H1 (cell line): ENCODE results near the gene CARD11. TPM values are rescaled to one million over a fixed set of nuclear protein-coding genes. Genes with fewer than 3 reads are reported as not detected.
A peak's percentile ranks its signal among the peaks of the same experiment; 100 is the strongest.

Experiments
- CTCF ChIA-PET: fragments of 300-600 bp; sonication (Branson Sonifier 250); formaldehyde crosslinking; loops from one replicate; lab custom pipeline; 2021; ENCODE audit not compliant: partially characterized antibody; lab: Charles Lee
- POLR2A ChIA-PET: fragments of 300-600 bp; sonication (Branson Sonifier 250); formaldehyde crosslinking; loops from one replicate; lab custom pipeline; 2021; ENCODE audit warnings: inconsistent platforms; ENCODE audit not compliant: partially characterized antibody; lab: Charles Lee
- DNase-seq, 2 experiments: peaks; one replicate each; pipeline versions ENCODE4 v3.0.0 to v3.0.0-alpha.2; 2010 to 2022; ENCODE audit warnings: low spot score in 2 of 2, low read depth in 1 of 2, mixed read lengths in 1 of 2
- FAIRE-seq: peaks from 2 replicates; lab custom pipeline; 2011; peaks lifted over from hg19 to GRCh38; lab: Jason Lieb, UNC
- H2AFZ ChIP-seq: 2 replicates; pipeline ENCODE4 v1.8.1; 2012; ENCODE audit warnings: low read length, inconsistent platforms
- H2AK5ac ChIP-seq: 2 replicates; pipeline ENCODE4 v1.6.1; 2013; ENCODE audit warnings: low read depth, low read length
- H2BK120ac ChIP-seq: replicated peaks from 2 replicates; pipeline ENCODE3; 2013; ENCODE audit warnings: low read depth, low read length, inconsistent platforms
- H2BK12ac ChIP-seq: 2 replicates; pipeline ENCODE4 v1.6.1; 2013; ENCODE audit warnings: low read depth, low read length
- H2BK15ac ChIP-seq: 2 replicates; pipeline ENCODE4 v1.6.1; 2013; ENCODE audit warnings: low read length
- H2BK20ac ChIP-seq: 2 replicates; pipeline ENCODE4 v1.6.1; 2013; ENCODE audit warnings: low read length
- H2BK5ac ChIP-seq: 2 replicates; pipeline ENCODE4 v1.6.1; 2013; ENCODE audit warnings: low read depth, low read length
- H3K14ac ChIP-seq: 2 replicates; pipeline ENCODE4 v1.6.1; 2013; ENCODE audit warnings: inconsistent platforms; ENCODE audit not compliant: insufficient read length
- H3K18ac ChIP-seq: 2 replicates; pipeline ENCODE4 v1.6.1; 2013; ENCODE audit warnings: low read length; ENCODE audit errors: extremely low read depth
- H3K23ac ChIP-seq: 2 replicates; pipeline ENCODE4 v1.6.1; 2013; ENCODE audit warnings: inconsistent platforms; ENCODE audit not compliant: insufficient read length
- H3K23me2 ChIP-seq: 2 replicates; pipeline ENCODE4 v1.6.1; 2013; ENCODE audit warnings: low read depth, low read length
- H3K27ac ChIP-seq: 2 replicates; pipeline ENCODE4 v1.6.1; 2011; ENCODE audit warnings: low read depth, low read length, inconsistent platforms
- H3K27me3 ChIP-seq, 4 experiments: replicated peaks in 1 of 4; 1 replicate in 1 of 4; 2 replicates in 3 of 4; pipeline versions ENCODE4 v1.6.1 to v1.8.1; 2011 to 2013; ENCODE audit warnings: low read length in 3 of 4, mild to moderate bottlenecking in 3 of 4, inconsistent platforms in 2 of 4, mixed read lengths in 2 of 4, moderate library complexity in 1 of 4; ENCODE audit not compliant: control insufficient read depth in 3 of 4, insufficient read depth in 3 of 4; ENCODE audit errors: extremely low read depth in 1 of 4
- H3K36me3 ChIP-seq, 4 experiments: 2 replicates each; pipeline versions ENCODE4 v1.6.1 to v1.8.1; 2011 to 2013; ENCODE audit warnings: mild to moderate bottlenecking in 4 of 4, low read length in 3 of 4, moderate library complexity in 2 of 4, control low read depth in 1 of 4, inconsistent platforms in 1 of 4; ENCODE audit not compliant: insufficient read depth in 4 of 4, control insufficient read depth in 2 of 4
- H3K4ac ChIP-seq: replicated peaks from 2 replicates; pipeline ENCODE3; 2013; ENCODE audit warnings: low read length, low read depth, mixed read lengths, inconsistent platforms; ENCODE audit not compliant: insufficient read length
- H3K4me1 ChIP-seq, 4 experiments: replicated peaks in 1 of 4; 1 replicate in 1 of 4; 2 replicates in 3 of 4; pipeline versions ENCODE4 v1.6.1 to v1.8.1; 2011 to 2013; ENCODE audit warnings: low read length in 3 of 4, inconsistent platforms in 2 of 4, mixed read lengths in 1 of 4; ENCODE audit not compliant: insufficient read depth in 4 of 4, control insufficient read depth in 3 of 4
- H3K4me2 ChIP-seq, 2 experiments: 2 replicates each; pipeline versions ENCODE4 v1.6.1 to v1.8.1; 2011 to 2013; ENCODE audit warnings: low read depth in 2 of 2, low read length in 2 of 2, control low read depth in 1 of 2, inconsistent platforms in 1 of 2, mild to moderate bottlenecking in 1 of 2; ENCODE audit not compliant: insufficient read depth in 1 of 2
- H3K4me3 ChIP-seq, 4 experiments: fragments of 200-600, 300-600 bp in 1 of 4; sonication (generic), shearing (Covaris generic), sonication (Bioruptor Twin) in 1 of 4; 2 replicates each; pipeline versions ENCODE4 v1.5.1 to v1.8.1; 2011 to 2016; ENCODE audit warnings: low read length in 4 of 4, low read depth in 3 of 4, control low read depth in 2 of 4, inconsistent platforms in 2 of 4, mild to moderate bottlenecking in 2 of 4, mixed read lengths in 1 of 4, moderate library complexity in 1 of 4; ENCODE audit not compliant: insufficient read depth in 2 of 4; ENCODE audit errors: extremely low read depth in 1 of 4
- H3K56ac ChIP-seq: replicated peaks from 2 replicates; pipeline ENCODE3; 2013; ENCODE audit warnings: low read depth, mild to moderate bottlenecking, mixed read lengths, low read length, inconsistent platforms; ENCODE audit not compliant: insufficient read length
- H3K79me1 ChIP-seq: 2 replicates; pipeline ENCODE4 v1.6.1; 2013; ENCODE audit warnings: low read depth, low read length, control low read depth
- H3K79me2 ChIP-seq, 2 experiments: 2 replicates each; pipeline versions ENCODE4 v1.6.1 to v1.8.1; 2012 to 2013; ENCODE audit warnings: low read length in 2 of 2, mild to moderate bottlenecking in 2 of 2, inconsistent platforms in 1 of 2; ENCODE audit not compliant: insufficient read depth in 2 of 2, control insufficient read depth in 1 of 2
- H3K9ac ChIP-seq, 4 experiments: replicated peaks in 1 of 4; 1 replicate in 1 of 4; 2 replicates in 3 of 4; pipeline versions ENCODE4 v1.6.1 to v1.8.1; 2011 to 2013; ENCODE audit warnings: low read depth in 3 of 4, low read length in 3 of 4, control low read depth in 2 of 4, mild to moderate bottlenecking in 2 of 4, moderate library complexity in 2 of 4, inconsistent platforms in 1 of 4; ENCODE audit errors: extremely low read depth in 1 of 4
- H3K9me3 ChIP-seq, 2 experiments: 2 replicates each; pipeline versions ENCODE4 v1.6.1 to v1.8.1; 2012 to 2013; ENCODE audit warnings: mild to moderate bottlenecking in 2 of 2, moderate library complexity in 2 of 2, control low read depth in 1 of 2, inconsistent platforms in 1 of 2, low read depth in 1 of 2, low read length in 1 of 2, mixed read lengths in 1 of 2; ENCODE audit not compliant: insufficient read depth in 2 of 2
- H4K20me1 ChIP-seq, 2 experiments: replicated peaks in 1 of 2; 2 replicates each; pipeline versions ENCODE3 to v1.8.1; 2011 to 2013; ENCODE audit warnings: inconsistent platforms in 2 of 2, low read length in 2 of 2, mild to moderate bottlenecking in 1 of 2; ENCODE audit not compliant: insufficient read depth in 2 of 2, control insufficient read depth in 1 of 2
- H4K5ac ChIP-seq: 2 replicates; pipeline ENCODE4 v1.6.1; 2013; ENCODE audit warnings: low read length, low read depth, mixed read lengths, inconsistent platforms; ENCODE audit not compliant: insufficient read length
- H4K8ac ChIP-seq: 2 replicates; pipeline ENCODE4 v1.8.0; 2013; ENCODE audit warnings: mild to moderate bottlenecking, moderate library complexity, low read length, inconsistent platforms; ENCODE audit not compliant: insufficient read depth; ENCODE audit errors: extremely low read depth
- H4K91ac ChIP-seq: replicated peaks from 2 replicates; pipeline ENCODE3; 2013; ENCODE audit warnings: low read length, mixed read lengths, inconsistent platforms; ENCODE audit not compliant: insufficient read length
- GABPA ChIP-seq: IDR thresholded peaks from 2 replicates; pipeline ENCODE4 v1.6.1; 2011; ENCODE audit warnings: mild to moderate bottlenecking, low read length, moderate library complexity, borderline replicate concordance; ENCODE audit not compliant: insufficient read depth
- JUN ChIP-seq: IDR thresholded peaks from 2 replicates; pipeline ENCODE4 v1.6.1; 2011; ENCODE audit warnings: low read depth, mild to moderate bottlenecking, improper control_type of control experiment, low read length
- MAX ChIP-seq: IDR thresholded peaks from 2 replicates; pipeline ENCODE4 v1.6.1; 2012; ENCODE audit warnings: inconsistent platforms
- RAD21 ChIP-seq, 2 experiments: IDR thresholded peaks in 1 of 2; conservative IDR thresholded peaks in 1 of 2; 2 replicates each; pipeline ENCODE4 v1.6.1; 2011; ENCODE audit warnings: low read depth in 2 of 2, low read length in 2 of 2, improper control_type of control experiment in 1 of 2, inconsistent platforms in 1 of 2, mild to moderate bottlenecking in 1 of 2, moderate library complexity in 1 of 2
- RFX5 ChIP-seq: IDR thresholded peaks from 2 replicates; pipeline ENCODE4 v1.6.1; 2011; ENCODE audit warnings: low read depth, low read length, improper control_type of control experiment, borderline replicate concordance
- SIN3A ChIP-seq, 2 experiments: IDR thresholded peaks in 1 of 2; conservative IDR thresholded peaks in 1 of 2; 2 replicates each; pipeline ENCODE4 v1.6.1; 2011 to 2012; ENCODE audit warnings: low read length in 2 of 2, improper control_type of control experiment in 1 of 2, low read depth in 1 of 2, mild to moderate bottlenecking in 1 of 2
- SP1 ChIP-seq: IDR thresholded peaks from 2 replicates; pipeline ENCODE4 v1.6.1; 2011; ENCODE audit warnings: low read depth, low read length
- TAF7 ChIP-seq: optimal IDR thresholded peaks from 2 replicates; pipeline ENCODE3; 2011; ENCODE audit warnings: low read depth, mild to moderate bottlenecking, inconsistent platforms, low read length, moderate library complexity, borderline replicate concordance
- YY1 ChIP-seq: IDR thresholded peaks from 2 replicates; pipeline ENCODE4 v1.6.1; 2011; ENCODE audit warnings: low read depth, mild to moderate bottlenecking, low read length
- WGBS, 2 experiments: shearing (Covaris generic) in 1 of 2; methylation state at CpG; one replicate each; pipeline versions ENCODE4 v1.1.6 to v1.1.7; 2013 to 2015; ENCODE audit warnings: low lambda C conversion rate in 2 of 2, mixed read lengths in 2 of 2, inconsistent platforms in 1 of 2, low coverage in 1 of 2, missing lambda C conversion rate in 1 of 2; ENCODE audit not compliant: insufficient replicate concordance in 2 of 2, insufficient coverage in 1 of 2, insufficient read length in 1 of 2; ENCODE audit errors: extremely low coverage in 1 of 2, missing lambda C conversion rate in 1 of 2; 5-methylcytosine and 5-hydroxymethylcytosine counted together
- polyA plus RNA-seq, 7 experiments: library from polyadenylated mRNA; depleted of rRNA in 3 of 7; stranded (reverse) in 5 of 7; unstranded in 2 of 7; fragments of >200 nt in 5 of 7; fragments of 200-250 nt in 2 of 7; gene quantifications; 1 replicate in 5 of 7; 2 replicates in 1 of 7; 4 replicates in 1 of 7; pipeline versions ENCODE4 v1.2.1 to v1.2.3, GENCODE V29; 2011 to 2013; ENCODE audit warnings: missing spikeins in 2 of 7, mixed read lengths in 2 of 7
- total RNA-seq: library from RNA; stranded (reverse); fragmentation: NEBNext Ultra II Directional; extraction: Animal tissue kit (Norgen Biotek cat#: 25700); gene quantifications from 2 replicates; pipeline ENCODE4 v1.2.1, GENCODE V29; 2021

The CARD11 gene
- total and polyA plus RNA-seq, 2 of the 8 experiments (the other 6 are each of a cell fraction or from before 2014, with no cell fraction given): 12.6 to 29.8 TPM

DNA sequence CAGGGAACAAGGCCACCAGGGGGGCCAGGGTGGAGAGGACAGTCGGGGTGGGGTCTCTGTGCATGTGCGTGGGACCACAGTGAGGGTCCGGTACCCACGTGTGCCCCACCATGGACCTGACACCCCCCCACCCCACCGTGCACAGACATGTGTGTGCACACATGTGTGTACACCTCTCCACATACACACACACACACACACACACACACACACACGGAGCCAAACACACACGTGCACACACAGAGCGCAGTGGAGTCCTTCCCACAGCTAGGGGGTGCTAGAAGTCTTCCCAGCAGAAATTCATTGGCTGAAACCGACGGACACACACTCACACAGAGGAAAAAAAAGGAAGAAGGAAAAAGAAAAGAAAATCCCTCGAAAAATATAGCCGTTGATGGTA, 156.8 kb downstream of the CARD11 start:
- Histone ChIP-seq H3K23me2 (no peaks in the 10 kb centered on the region), H3K56ac (no peak overlapping the region), H2BK20ac (no peak overlapping the region), H3K14ac (no peak overlapping the region), H3K27me3 (no peaks in the 10 kb centered on the region), H3K4me2 (no peak overlapping the region), H2AK5ac (no peak overlapping the region), H3K18ac (no peak overlapping the region), H3K9me3 (no peaks in the 10 kb centered on the region), H2BK5ac (no peak overlapping the region), H2AFZ (no peak overlapping the region), H4K5ac (no peak overlapping the region), H4K8ac (no peak overlapping the region), H2BK120ac (no peak overlapping the region), H3K27ac (no peak overlapping the region), H3K23ac (no peak overlapping the region), H3K79me1 (no peaks in the 10 kb centered on the region), H2BK15ac (0 out of 2 replicates have a peak overlapping the region, but pooled peaks have one; percentile 1), H3K4me3 (no peak overlapping the region), H3K4me1 (peaks cover 0 to 7% (median 4%) of the 10 kb centered on the region in 4 experiments; a peak in 3 of 7 replicates), H4K20me1 (no peaks in the 10 kb centered on the region), H3K36me3 (no peaks in the 10 kb centered on the region), H3K79me2 (no peaks in the 10 kb centered on the region), H2BK12ac (0 out of 2 replicates have a peak overlapping the region, but pooled peaks have one; percentile 80), H4K91ac (peak overlapping the region; percentile 72), H3K9ac (no peak overlapping the region), H3K4ac (no peak overlapping the region)
- 19% methylated on average over 7 of the region's 12 CpGs; no CpG with 5 or more reads in 1 of the 2 experiments for WGBS, 2 experiments
- FAIRE-seq (peak; percentile 89), DNase-seq (no peak)
- POLR2A ChIA-PET: interaction anchor here (0.7 to 1.5 kb wide), 3 partner anchors 9 to 274 kb away, joined by 3 read pairs; no protein-coding TSS in a partner anchor
- CTCF ChIA-PET: interaction anchor here (0.7 to 2.8 kb wide), 27 partner anchors 9 to 718 kb away, joined by 3 to 16 read pairs (median 4); no protein-coding TSS in a partner anchor
- TF ChIP-seq RFX5 (no peak), SIN3A (conservative IDR thresholded peaks at IDR 0.05 in 1 of 2, IDR thresholded peaks at IDR 0.05 in 1 of 2; ENCODE audit: low read depth in 1 of 2, low read length in 2 of 2) (no peak), TAF7 (peak; percentile 33), JUN (0 out of 2 replicates have a peak, but pooled peaks have one; percentile 19), GABPA (peak; percentile 41; the same call in 1 of the 2 replicates), SP1 (no peak), YY1 (0 out of 2 replicates have a peak, but pooled peaks have one; percentile 14), RAD21 (IDR thresholded peaks at IDR 0.05 in 1 of 2, conservative IDR thresholded peaks at IDR 0.05 in 1 of 2; ENCODE audit: low read depth in 2 of 2, low read length in 2 of 2) (peak; percentile 94 to 95), MAX (peak; percentile 87)
